Astrocyte (in vitro differentiated cells and primary cell): ENCODE data around the gene SDE2. TPM values are rescaled to one million over a fixed set of nuclear protein-coding genes. Genes with fewer than 3 reads are reported as not detected.
A peak's percentile ranks its signal among the peaks of the same experiment; 100 is the strongest.

Source experiments
- DNase-seq: peaks from one replicate; pipeline ENCODE4 v3.0.0-alpha.2; 2010; ENCODE audit warnings: low read depth
- FAIRE-seq: peaks from 2 replicates; lab custom pipeline; 2011; peaks lifted over from hg19 to GRCh38; lab: Jason Lieb, UNC
- H2AFZ ChIP-seq: 2 replicates; pipeline ENCODE4 v1.6.0; 2012; ENCODE audit warnings: low read depth, low read length, inconsistent platforms
- H3K27ac ChIP-seq: 2 replicates; pipeline ENCODE4 v1.5.1; 2011; ENCODE audit warnings: low read depth, low read length, inconsistent platforms
- H3K27me3 ChIP-seq: 2 replicates; pipeline ENCODE4 v1.6.0; 2011; ENCODE audit warnings: low read length, inconsistent platforms; ENCODE audit not compliant: insufficient read depth
- H3K36me3 ChIP-seq: 2 replicates; pipeline ENCODE4 v1.5.1; 2011; ENCODE audit warnings: low read length, inconsistent platforms; ENCODE audit not compliant: insufficient read depth
- H3K4me1 ChIP-seq: 2 replicates; pipeline ENCODE4 v1.5.1; 2011; ENCODE audit warnings: low read length, inconsistent platforms; ENCODE audit not compliant: insufficient read depth
- H3K4me2 ChIP-seq: 2 replicates; pipeline ENCODE4 v1.6.0; 2012; ENCODE audit warnings: low read length, inconsistent platforms
- H3K4me3 ChIP-seq: 2 replicates; pipeline ENCODE4 v1.5.1; 2011; ENCODE audit warnings: low read depth, mild to moderate bottlenecking, low read length, inconsistent platforms; ENCODE audit not compliant: insufficient read depth
- H3K79me2 ChIP-seq: 2 replicates; pipeline ENCODE4 v1.6.0; 2012; ENCODE audit warnings: mild to moderate bottlenecking, low read length, inconsistent platforms; ENCODE audit not compliant: insufficient read depth
- H3K9ac ChIP-seq: 2 replicates; pipeline ENCODE4 v1.6.0; 2012; ENCODE audit warnings: mild to moderate bottlenecking, low read length, inconsistent platforms
- H3K9me3 ChIP-seq: 2 replicates; pipeline ENCODE4 v1.5.1; 2012; ENCODE audit warnings: low read depth, mild to moderate bottlenecking, low read length, inconsistent platforms; ENCODE audit not compliant: insufficient read depth
- H4K20me1 ChIP-seq: 2 replicates; pipeline ENCODE4 v1.6.0; 2012; ENCODE audit warnings: low read length, inconsistent platforms; ENCODE audit not compliant: insufficient read depth
- H3K27ac Mint-ChIP-seq: one replicate; pipeline ENCODE4 v1.8.0; 2021; ENCODE audit warnings: mild to moderate bottlenecking, mixed read lengths; ENCODE audit not compliant: unreplicated experiment
- H3K27me3 Mint-ChIP-seq: one replicate; pipeline ENCODE4 v1.8.0; 2021; ENCODE audit warnings: low read depth, mixed read lengths; ENCODE audit not compliant: unreplicated experiment
- H3K36me3 Mint-ChIP-seq: one replicate; pipeline ENCODE4 v1.8.0; 2021; ENCODE audit warnings: low read depth, mixed read lengths; ENCODE audit not compliant: unreplicated experiment
- H3K4me1 Mint-ChIP-seq: one replicate; pipeline ENCODE4 v1.8.0; 2021; ENCODE audit warnings: low read depth, mixed read lengths; ENCODE audit not compliant: unreplicated experiment
- H3K4me3 Mint-ChIP-seq: one replicate; pipeline ENCODE4 v1.8.0; 2021; ENCODE audit warnings: mild to moderate bottlenecking, moderate library complexity, mixed read lengths; ENCODE audit not compliant: unreplicated experiment
- H3K9me3 Mint-ChIP-seq: one replicate; pipeline ENCODE4 v1.8.0; 2021; ENCODE audit warnings: mild to moderate bottlenecking, mixed read lengths; ENCODE audit not compliant: unreplicated experiment
- EZH2 ChIP-seq: IDR thresholded peaks from 2 replicates; pipeline ENCODE4 v1.6.1; 2012; ENCODE audit warnings: mild to moderate bottlenecking, low read length, inconsistent platforms; ENCODE audit not compliant: insufficient read depth
- total RNA-seq: library from RNA; stranded (reverse); gene quantifications from 2 replicates; pipeline ENCODE4 v1.2.1, GENCODE V29; 2021
- TF ChIP-seq, protein P1 (sequence below): IDR thresholded peaks from 2 replicates; pipeline ENCODE4 v1.5.1; 2011; ENCODE audit warnings: low read depth, mild to moderate bottlenecking, inconsistent platforms, low read length, moderate library complexity; ENCODE audit not compliant: insufficient read depth

Gene SDE2
- total RNA-seq, 1 donor from 2014 or later: 25.3 TPM

- H3K9ac ChIP-seq: no peak overlapping the region
- H3K27me3 ChIP-seq: no peaks in the 10 kb centered on the region
- Mint-ChIP-seq H3K27me3 (peaks cover 11% of the 10 kb centered on the region), H3K36me3 (no peaks in the 10 kb centered on the region), H3K27ac (no peak overlapping the region), H3K4me3 (no peak overlapping the region), H3K9me3 (peaks cover 4% of the 10 kb centered on the region), H3K4me1 (no peaks in the 10 kb centered on the region)
- no peaks in the 10 kb centered on the region for H3K36me3 ChIP-seq
- no peaks in the 10 kb centered on the region for H4K20me1 ChIP-seq
- peak overlapping the region; percentile 8 for H3K4me2 ChIP-seq
- H3K4me3 ChIP-seq: no peak overlapping the region
- FAIRE-seq (no peak), DNase-seq (no peak)
- no peaks in the 10 kb centered on the region for H3K4me1 ChIP-seq
- TF ChIP-seq, protein P1, sequence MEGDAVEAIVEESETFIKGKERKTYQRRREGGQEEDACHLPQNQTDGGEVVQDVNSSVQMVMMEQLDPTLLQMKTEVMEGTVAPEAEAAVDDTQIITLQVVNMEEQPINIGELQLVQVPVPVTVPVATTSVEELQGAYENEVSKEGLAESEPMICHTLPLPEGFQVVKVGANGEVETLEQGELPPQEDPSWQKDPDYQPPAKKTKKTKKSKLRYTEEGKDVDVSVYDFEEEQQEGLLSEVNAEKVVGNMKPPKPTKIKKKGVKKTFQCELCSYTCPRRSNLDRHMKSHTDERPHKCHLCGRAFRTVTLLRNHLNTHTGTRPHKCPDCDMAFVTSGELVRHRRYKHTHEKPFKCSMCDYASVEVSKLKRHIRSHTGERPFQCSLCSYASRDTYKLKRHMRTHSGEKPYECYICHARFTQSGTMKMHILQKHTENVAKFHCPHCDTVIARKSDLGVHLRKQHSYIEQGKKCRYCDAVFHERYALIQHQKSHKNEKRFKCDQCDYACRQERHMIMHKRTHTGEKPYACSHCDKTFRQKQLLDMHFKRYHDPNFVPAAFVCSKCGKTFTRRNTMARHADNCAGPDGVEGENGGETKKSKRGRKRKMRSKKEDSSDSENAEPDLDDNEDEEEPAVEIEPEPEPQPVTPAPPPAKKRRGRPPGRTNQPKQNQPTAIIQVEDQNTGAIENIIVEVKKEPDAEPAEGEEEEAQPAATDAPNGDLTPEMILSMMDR: no peak
- no peak for TF ChIP-seq EZH2
- H2AFZ ChIP-seq: no peak overlapping the region
- H3K9me3 ChIP-seq: no peaks in the 10 kb centered on the region
- H3K79me2 ChIP-seq: no peaks in the 10 kb centered on the region
- H3K27ac ChIP-seq: no peak overlapping the region
These were observed 34.8 kb upstream of the SDE2 start for GRCh38 chr1:226033991-226034390.

DNA sequence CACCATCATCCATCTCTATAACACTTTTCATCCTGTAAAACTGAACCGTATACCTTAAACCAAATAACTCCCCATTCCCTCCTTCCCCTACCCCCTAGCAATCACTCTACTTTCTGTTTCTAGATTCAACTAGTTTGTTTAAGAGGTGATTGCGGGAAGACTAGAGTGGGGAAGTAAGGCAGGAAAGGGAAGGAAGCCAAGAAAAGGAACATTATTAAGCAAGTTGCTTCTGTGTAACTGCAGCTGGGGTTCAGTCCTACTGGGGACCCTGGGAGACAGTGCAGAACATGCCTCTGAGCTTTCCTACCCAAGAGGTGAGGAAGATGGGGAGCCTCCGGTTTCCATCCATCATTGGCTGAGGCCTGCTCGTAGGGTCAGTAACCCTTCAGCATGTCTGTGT lies 34.4 kb upstream of the SDE2 start:
- peaks cover 4% of the 10 kb centered on the region for H3K9me3 Mint-ChIP-seq
- FAIRE-seq (no peak), DNase-seq (no peak)
- TF ChIP-seq EZH2: no peak
- TF ChIP-seq, protein P1: no peak
- Histone ChIP-seq H2AFZ (no peak overlapping the region), H4K20me1 (no peaks in the 10 kb centered on the region), H3K4me3 (no peak overlapping the region), H3K27me3 (no peaks in the 10 kb centered on the region), H3K36me3 (no peaks in the 10 kb centered on the region), H3K9ac (no peak overlapping the region), H3K4me1 (no peaks in the 10 kb centered on the region), H3K9me3 (no peaks in the 10 kb centered on the region), H3K79me2 (no peaks in the 10 kb centered on the region), H3K27ac (no peak overlapping the region), H3K4me2 (no peak overlapping the region)
- no peak overlapping the region for H3K27ac Mint-ChIP-seq
- no peaks in the 10 kb centered on the region for H3K4me1 Mint-ChIP-seq
- peaks cover 11% of the 10 kb centered on the region for H3K27me3 Mint-ChIP-seq
- no peaks in the 10 kb centered on the region for H3K36me3 Mint-ChIP-seq
- H3K4me3 Mint-ChIP-seq: no peak overlapping the region

GRCh38 chr1:226029568-226030225 lies 30.6 kb upstream of the SDE2 start:
- Mint-ChIP-seq H3K4me3 (no peak overlapping the region), H3K27ac (no peak overlapping the region), H3K36me3 (no peaks in the 10 kb centered on the region), H3K27me3 (peaks cover 10% of the 10 kb centered on the region), H3K9me3 (peaks cover 7% of the 10 kb centered on the region), H3K4me1 (peaks cover 3% of the 10 kb centered on the region)
- no peaks in the 10 kb centered on the region for H4K20me1 ChIP-seq
- H3K79me2 ChIP-seq: no peaks in the 10 kb centered on the region
- H2AFZ ChIP-seq: no peak overlapping the region
- no peaks in the 10 kb centered on the region for H3K9me3 ChIP-seq
- no peaks in the 10 kb centered on the region for H3K27me3 ChIP-seq
- H3K4me1 ChIP-seq: no peaks in the 10 kb centered on the region
- no peaks in the 10 kb centered on the region for H3K36me3 ChIP-seq
- FAIRE-seq (no peak), DNase-seq (no peak)
- no peak overlapping the region for H3K4me3 ChIP-seq
- no peak overlapping the region for H3K9ac ChIP-seq
- no peak overlapping the region for H3K4me2 ChIP-seq
- TF ChIP-seq, protein P1: no peak
- TF ChIP-seq EZH2: no peak
- no peak overlapping the region for H3K27ac ChIP-seq
